Activated naive CD8-positive, alpha-beta T cell treated with anti-CD3 and anti-CD28 coated beads, Interleukin-2, amount 10 ng/mL, durations not matched to agents 7 days and 5 days (primary cell): ENCODE data around the gene APCDD1L. TPM values are rescaled to one million over a fixed set of nuclear protein-coding genes. Genes with fewer than 3 reads are reported as not detected.
"Not testable (repeated sequence)": the region's sequence is repeated elsewhere in the genome, so short reads cannot be mapped to it uniquely, and the experiment has no call there.

ENCODE experiments used
- ATAC-seq: fragments of 150-1000 bp; cut with Tn5 transposase; one replicate; pipeline ENCODE4 v1.10.0; 2021; ENCODE audit warnings: low read depth, moderate library complexity
- POLR2A ChIA-PET: fragments of 350-600 bp; sonication (Branson Sonifier 250); formaldehyde crosslinking; loops from one replicate; lab custom pipeline; 2021; ENCODE audit warnings: antibody characterized with exemption; lab: Charles Lee
- DNase-seq: peaks from one replicate; pipeline ENCODE4 v3.0.0; 2021
- H3K27ac Mint-ChIP-seq: one replicate; pipeline ENCODE4 v1.8.0; 2022; ENCODE audit warnings: mild to moderate bottlenecking, mixed read lengths
- H3K27me3 Mint-ChIP-seq: one replicate; pipeline ENCODE4 v1.8.0; 2022; ENCODE audit warnings: mild to moderate bottlenecking, moderate library complexity, mixed read lengths
- H3K36me3 Mint-ChIP-seq: one replicate; pipeline ENCODE4 v1.8.0; 2021; ENCODE audit warnings: mild to moderate bottlenecking, mixed read lengths
- H3K4me1 Mint-ChIP-seq: one replicate; pipeline ENCODE4 v1.8.0; 2021; ENCODE audit warnings: mixed read lengths
- H3K4me3 Mint-ChIP-seq: one replicate; pipeline ENCODE4 v1.8.0; 2022; ENCODE audit warnings: mild to moderate bottlenecking, moderate library complexity, mixed read lengths
- H3K9me3 Mint-ChIP-seq: one replicate; pipeline ENCODE4 v1.8.0; 2021; ENCODE audit warnings: mixed read lengths
- total RNA-seq, 2 experiments: library from RNA; stranded (reverse); gene quantifications; one replicate each; pipeline ENCODE4 v1.2.3, GENCODE V29; 2021

Gene APCDD1L
- total RNA-seq, 2 experiments from 2014 or later, result not detected

DNA sequence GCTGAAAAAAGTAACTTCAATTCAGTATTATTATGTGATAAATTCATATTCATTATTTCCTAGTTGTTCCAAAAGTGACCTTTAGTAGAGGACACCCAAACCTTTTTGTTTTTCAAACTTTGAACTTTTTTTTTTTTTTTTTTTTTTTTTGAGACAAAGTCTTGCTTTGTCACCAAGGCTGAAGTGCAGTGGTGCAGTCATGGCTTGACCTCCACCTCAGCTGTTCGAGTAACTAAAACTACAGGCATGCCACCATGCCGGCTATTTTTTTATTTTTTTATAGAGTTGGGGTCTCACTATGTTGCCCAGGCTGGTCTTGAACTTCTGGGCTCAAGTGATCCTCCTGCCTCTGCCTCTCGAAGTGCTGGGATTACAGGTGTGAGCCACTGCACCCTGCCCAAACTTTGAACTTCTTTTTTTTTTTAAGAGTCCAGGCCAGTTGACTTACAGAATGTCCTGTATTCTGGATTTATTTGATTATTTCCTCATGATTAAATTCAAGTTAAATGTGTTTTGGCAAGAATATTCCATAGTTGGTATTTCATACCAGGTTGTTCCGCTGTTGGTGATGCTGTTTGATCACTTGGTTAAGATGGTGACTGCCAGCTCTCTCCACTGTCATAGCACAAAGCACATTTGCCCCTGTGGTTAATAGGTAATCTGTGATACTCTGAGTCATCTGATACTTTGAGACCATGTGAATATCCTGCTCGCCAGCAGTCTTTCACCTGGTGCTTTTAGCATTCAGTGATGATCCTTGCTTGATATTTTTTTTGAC is 78.1 kb downstream of the APCDD1L start:
- Mint-ChIP-seq H3K36me3 (peaks cover 36% of the 10 kb centered on the region), H3K9me3 (no peaks in the 10 kb centered on the region), H3K4me3 (no peak overlapping the region), H3K27me3 (no peaks in the 10 kb centered on the region), H3K27ac (no peak overlapping the region), H3K4me1 (peaks cover 36% of the 10 kb centered on the region)
- POLR2A ChIA-PET, result no interaction called here
- ATAC-seq (no peak), DNase-seq (no peak)

DNA sequence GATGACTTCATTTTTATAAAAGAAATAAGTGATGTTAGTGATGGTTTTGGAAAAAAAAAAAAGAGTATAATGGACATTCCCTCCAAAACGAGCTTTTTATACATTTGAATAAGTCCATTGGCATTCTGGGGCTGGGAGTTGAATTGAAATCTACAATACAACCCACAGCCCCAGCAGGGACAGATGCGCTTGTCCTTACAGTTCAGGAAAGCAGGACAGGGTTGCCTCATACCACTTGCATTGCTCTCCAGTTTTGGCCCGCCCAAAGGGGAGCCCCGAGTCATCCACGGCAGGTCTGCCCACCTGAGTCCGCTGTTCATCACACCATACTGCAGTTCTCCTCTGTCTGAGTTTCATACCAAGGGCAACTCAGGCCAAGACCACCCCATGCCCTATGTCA is 80.0 kb downstream of the APCDD1L start:
- DNase-seq (no peak), ATAC-seq (no peak)
- H3K27me3 Mint-ChIP-seq, result no peaks in the 10 kb centered on the region
- POLR2A ChIA-PET, result no interaction called here
- peaks cover 45% of the 10 kb centered on the region for H3K36me3 Mint-ChIP-seq
- H3K9me3 Mint-ChIP-seq, result no peaks in the 10 kb centered on the region
- no peak overlapping the region for H3K4me3 Mint-ChIP-seq
- H3K4me1 Mint-ChIP-seq, result peaks cover 36% of the 10 kb centered on the region
- no peak overlapping the region for H3K27ac Mint-ChIP-seq

DNA sequence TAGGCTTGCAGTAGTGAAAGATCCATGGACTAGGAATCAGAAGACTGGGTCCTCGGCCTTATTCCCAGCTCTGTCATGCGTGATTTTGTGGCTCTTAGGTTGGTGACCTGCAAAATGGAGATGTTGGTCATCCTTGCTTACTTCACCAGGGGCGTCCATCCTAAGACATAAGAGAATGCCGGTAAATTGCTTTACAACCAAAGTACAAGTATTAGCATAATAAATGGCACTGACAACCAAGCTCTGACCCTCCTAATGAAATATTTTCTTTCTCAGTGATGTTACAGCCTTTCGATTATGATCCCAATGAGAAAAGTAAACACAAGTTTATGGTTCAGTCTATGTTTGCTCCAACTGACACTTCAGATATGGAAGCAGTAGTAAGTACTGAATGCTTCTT is 80.9 kb downstream of the APCDD1L start:
- ATAC-seq, result no peak
- Mint-ChIP-seq H3K4me3 (no peak overlapping the region), H3K27ac (no peak overlapping the region), H3K27me3 (no peaks in the 10 kb centered on the region), H3K4me1 (peaks cover 36% of the 10 kb centered on the region), H3K9me3 (no peaks in the 10 kb centered on the region), H3K36me3 (peaks cover 47% of the 10 kb centered on the region)
- POLR2A ChIA-PET, result no interaction called here
- DNase-seq, result no peak

DNA sequence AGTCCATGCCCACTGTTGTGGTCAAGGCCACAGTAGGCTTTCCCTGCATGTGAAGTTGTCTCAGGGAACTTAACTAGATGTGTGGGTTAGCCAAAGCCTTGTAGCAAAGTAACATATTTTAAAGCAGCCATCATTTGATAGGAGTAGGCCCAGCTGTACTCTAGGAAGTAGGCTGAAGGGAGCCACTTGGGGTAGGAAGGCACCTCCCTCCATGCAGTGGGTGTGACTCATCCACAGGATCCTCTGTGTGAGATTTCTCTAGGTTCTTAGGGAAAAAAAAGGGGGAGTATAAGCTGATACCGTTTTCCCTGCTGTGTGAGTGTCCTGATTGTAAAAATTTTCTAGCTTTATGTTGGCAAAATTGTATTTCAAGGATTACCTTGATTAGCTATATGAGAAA is 81.4 kb downstream of the APCDD1L start:
- Mint-ChIP-seq H3K36me3 (peaks cover 50% of the 10 kb centered on the region), H3K4me1 (peaks cover 39% of the 10 kb centered on the region), H3K9me3 (peaks cover under 1% of the 10 kb centered on the region), H3K27me3 (no peaks in the 10 kb centered on the region), H3K4me3 (no peak overlapping the region), H3K27ac (no peak overlapping the region)
- POLR2A ChIA-PET, result no interaction called here
- no peak for DNase-seq
- ATAC-seq, result no peak

DNA sequence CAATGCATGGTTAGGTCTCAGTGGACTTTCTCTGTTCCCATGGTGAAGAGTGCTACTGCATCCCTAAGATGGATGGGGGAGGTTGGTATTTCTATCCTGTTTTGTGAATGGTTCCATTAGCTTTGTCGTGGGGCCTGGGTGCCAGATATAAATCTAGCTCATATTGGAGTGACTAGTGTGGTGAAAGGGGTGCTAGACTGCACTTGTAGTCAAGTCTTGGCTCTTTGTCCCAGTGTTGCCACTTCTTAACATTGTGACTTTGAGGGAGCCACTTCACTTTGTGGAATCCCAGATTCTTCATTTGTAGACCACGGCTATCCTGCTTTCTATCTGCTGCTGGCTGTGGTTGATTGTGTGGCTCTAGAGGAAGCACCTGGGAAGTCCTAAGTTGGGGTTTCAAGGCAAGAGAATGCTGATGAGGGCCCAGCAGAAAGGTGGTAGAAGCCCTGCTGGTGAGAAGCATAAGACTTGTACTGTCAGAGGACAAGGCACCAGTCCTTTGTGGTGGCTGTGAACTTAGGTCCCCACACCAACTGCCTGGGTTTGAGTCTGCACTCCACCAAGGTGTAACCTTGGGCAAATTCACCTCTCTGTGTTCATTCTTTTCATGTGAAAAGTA is 82.1 kb downstream of the APCDD1L start:
- Mint-ChIP-seq H3K4me3 (no peak overlapping the region), H3K36me3 (peaks cover 49% of the 10 kb centered on the region), H3K27ac (no peak overlapping the region), H3K9me3 (peaks cover 1% of the 10 kb centered on the region), H3K27me3 (no peaks in the 10 kb centered on the region), H3K4me1 (peaks cover 38% of the 10 kb centered on the region)
- no peak for DNase-seq
- POLR2A ChIA-PET, result no interaction called here
- ATAC-seq, result no peak

DNA sequence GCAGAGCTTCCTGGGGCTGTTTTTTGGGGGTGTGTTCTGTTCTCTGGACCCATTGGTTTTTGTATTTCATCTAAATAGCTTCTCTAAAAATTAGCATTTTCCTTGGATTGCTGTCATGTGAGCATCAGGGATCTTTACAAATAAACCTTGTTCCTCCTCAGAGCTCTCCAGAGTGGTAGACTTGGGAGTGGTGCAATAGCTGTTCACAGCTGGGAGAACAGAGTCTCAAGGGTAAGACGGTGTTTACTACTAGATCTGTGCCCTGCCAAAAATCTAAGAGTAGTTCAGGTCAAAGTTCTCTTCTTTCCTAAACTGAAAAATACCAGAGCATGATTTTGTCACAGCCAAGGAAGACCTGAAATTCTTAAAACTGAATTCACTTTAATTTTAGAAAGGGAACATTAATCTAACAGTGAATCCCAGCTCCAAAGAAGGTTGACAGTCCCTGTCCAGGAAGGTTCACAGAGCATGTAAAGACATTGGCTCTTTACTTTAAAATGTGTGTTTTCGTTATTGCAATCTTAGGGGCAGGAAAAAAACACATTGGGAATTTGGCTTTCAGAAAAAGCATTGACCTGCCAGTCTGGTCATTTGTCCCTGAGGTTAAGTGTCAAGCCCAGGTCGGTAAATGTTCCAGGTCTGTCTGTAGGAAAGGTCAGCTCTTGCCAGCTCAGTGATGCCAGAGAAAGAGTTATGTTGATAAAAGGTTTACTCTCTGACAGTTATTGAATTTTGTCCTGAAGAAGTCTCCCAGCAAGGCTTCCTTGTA is 82.8 kb downstream of the APCDD1L start:
- no peak overlapping the region for H3K27ac Mint-ChIP-seq
- peaks cover 1% of the 10 kb centered on the region for H3K9me3 Mint-ChIP-seq
- POLR2A ChIA-PET, result no interaction called here
- peaks cover 44% of the 10 kb centered on the region for H3K36me3 Mint-ChIP-seq
- H3K4me1 Mint-ChIP-seq, result peaks cover 37% of the 10 kb centered on the region
- H3K27me3 Mint-ChIP-seq, result no peaks in the 10 kb centered on the region
- no peak overlapping the region for H3K4me3 Mint-ChIP-seq
- no peak for ATAC-seq
- DNase-seq, result no peak

DNA sequence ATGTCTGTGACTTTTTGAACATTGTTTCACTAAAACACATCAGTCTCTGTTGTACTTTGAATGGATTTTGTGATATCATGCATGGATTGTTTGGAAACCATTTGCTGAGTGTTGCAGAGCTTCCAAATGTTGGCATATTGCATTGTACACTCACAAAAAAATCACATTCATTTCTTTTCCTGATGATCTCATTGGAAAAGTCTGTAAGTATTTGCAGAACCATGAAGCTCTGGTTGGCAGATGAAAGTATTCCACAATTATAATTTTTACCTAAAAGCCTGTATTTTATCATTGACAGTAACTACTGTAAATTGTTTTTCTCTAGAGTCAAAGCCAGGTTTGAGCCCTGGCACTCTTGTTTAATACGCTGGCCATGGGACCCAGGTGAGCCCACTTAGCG is 84.1 kb downstream of the APCDD1L start:
- DNase-seq (no peak), ATAC-seq (no peak)
- peaks cover 42% of the 10 kb centered on the region for H3K36me3 Mint-ChIP-seq
- no peak overlapping the region for H3K27ac Mint-ChIP-seq
- H3K4me3 Mint-ChIP-seq, result no peak overlapping the region
- POLR2A ChIA-PET, result no interaction called here
- peaks cover 35% of the 10 kb centered on the region for H3K4me1 Mint-ChIP-seq
- H3K27me3 Mint-ChIP-seq, result no peaks in the 10 kb centered on the region
- peaks cover 1% of the 10 kb centered on the region for H3K9me3 Mint-ChIP-seq

DNA sequence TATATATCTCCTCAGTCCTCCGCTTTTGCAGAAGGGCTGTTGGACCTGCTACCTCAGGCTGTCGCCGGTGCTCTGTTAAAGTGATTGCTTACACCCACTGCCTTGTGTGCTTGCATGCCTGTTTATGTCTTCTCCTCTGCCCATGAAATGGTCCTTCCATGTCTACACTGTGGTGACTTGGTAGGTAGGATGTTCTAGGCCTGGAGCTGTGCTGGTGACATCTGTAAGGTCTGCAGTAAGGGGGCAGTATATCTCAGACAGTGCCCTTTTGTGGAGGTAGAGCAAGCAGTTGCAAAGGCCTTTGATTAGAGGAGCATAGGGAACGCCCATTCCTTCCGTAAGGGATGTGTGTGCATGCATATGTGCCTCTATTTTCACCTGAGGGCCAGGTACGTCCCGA is 85.9 kb downstream of the APCDD1L start:
- peaks cover 28% of the 10 kb centered on the region for H3K4me1 Mint-ChIP-seq
- H3K27me3 Mint-ChIP-seq, result no peaks in the 10 kb centered on the region
- ATAC-seq, result no peak
- no peak overlapping the region for H3K27ac Mint-ChIP-seq
- POLR2A ChIA-PET, result no interaction called here
- no peak for DNase-seq
- H3K4me3 Mint-ChIP-seq, result no peak overlapping the region
- peaks cover 1% of the 10 kb centered on the region for H3K9me3 Mint-ChIP-seq
- peaks cover 42% of the 10 kb centered on the region for H3K36me3 Mint-ChIP-seq

DNA sequence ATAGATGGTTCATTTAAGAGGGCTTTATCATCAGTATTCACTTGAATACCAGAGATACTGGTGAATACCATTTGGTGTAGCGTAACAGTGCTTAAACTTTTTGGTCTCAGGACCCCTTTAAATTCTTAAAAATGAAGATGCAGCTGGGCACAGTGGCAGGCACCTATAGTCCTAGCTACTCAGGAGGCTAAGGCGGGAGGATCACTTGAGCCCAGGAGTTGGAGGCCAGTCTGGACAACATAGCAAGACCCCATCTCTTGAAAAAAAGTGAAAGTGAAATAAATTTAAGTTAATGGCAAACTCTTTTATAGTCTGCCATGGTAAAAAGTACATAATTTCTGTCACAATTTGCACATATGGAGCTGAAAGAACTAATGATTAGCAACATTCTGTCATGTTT is 86.8 kb downstream of the APCDD1L start:
- POLR2A ChIA-PET, result no interaction called here
- Mint-ChIP-seq H3K4me3 (no peak overlapping the region), H3K9me3 (peaks cover 3% of the 10 kb centered on the region), H3K27ac (no peak overlapping the region), H3K4me1 (peaks cover 24% of the 10 kb centered on the region), H3K36me3 (peaks cover 44% of the 10 kb centered on the region), H3K27me3 (no peaks in the 10 kb centered on the region)
- ATAC-seq, result no peak
- no peak for DNase-seq

DNA sequence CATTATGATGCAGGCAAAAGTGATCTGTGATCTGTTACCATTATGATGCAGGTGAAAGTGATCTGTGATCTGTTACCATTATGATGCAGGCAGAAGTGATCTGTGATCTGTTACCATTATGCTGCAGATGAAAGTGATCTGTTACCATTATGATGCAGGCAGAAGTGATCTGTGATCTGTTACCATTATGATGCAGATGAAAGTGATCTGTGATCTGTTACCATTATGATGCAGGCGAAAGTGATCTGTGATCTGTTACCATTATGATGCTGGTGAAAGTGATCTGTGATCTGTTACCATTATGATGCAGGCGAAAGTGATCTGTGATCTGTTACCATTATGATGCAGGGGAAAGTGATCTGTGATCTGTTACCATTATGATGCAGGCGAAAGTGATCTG is 87.6 kb downstream of the APCDD1L start:
- DNase-seq, H3K27me3 Mint-ChIP-seq, H3K9me3 Mint-ChIP-seq, H3K27ac Mint-ChIP-seq, POLR2A ChIA-PET, ATAC-seq, H3K4me3 Mint-ChIP-seq: not testable (repeated sequence)
- Mint-ChIP-seq H3K4me1 (peaks cover 17% of the 10 kb centered on the region), H3K36me3 (peaks cover 40% of the 10 kb centered on the region)

DNA sequence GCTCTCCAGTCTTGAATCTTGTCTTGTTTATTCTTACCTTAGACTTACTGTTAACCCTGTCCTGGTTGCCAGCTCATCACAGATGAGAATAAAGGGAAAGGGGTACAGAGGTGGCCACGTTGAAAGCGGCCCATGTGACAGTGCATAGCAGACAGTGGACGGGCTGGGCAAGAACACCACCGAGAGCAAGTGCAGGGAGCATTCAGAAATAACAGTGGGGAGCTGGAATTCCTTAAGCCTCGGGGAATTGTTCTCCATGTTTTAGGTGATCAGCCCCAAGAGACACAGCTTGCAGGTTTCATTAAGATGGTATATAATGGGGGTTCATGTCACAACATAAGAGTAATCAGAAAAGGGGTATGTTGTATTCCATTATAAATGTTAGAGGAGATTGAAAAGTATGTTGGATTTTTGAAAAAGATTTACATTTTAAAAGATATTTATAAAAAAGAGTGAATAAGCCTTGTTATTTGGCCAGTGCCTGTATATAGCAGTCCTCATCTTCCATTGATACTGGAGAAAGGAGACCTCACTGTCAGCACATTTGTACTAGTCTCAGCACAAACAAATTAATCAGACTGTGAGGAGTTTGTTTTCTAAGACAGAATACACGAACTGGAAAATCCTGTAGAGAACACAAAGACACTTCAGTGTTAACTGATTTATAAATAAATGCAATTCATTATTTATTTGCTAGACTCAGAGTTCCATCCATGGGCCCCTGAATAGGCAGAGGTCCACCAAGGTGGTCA is 90.8 kb downstream of the APCDD1L start:
- H3K27me3 Mint-ChIP-seq, result no peaks in the 10 kb centered on the region
- H3K27ac Mint-ChIP-seq, result no peak overlapping the region
- no peak for DNase-seq
- H3K4me3 Mint-ChIP-seq, result no peak overlapping the region
- no peak for ATAC-seq
- POLR2A ChIA-PET, result no interaction called here
- peaks cover 3% of the 10 kb centered on the region for H3K9me3 Mint-ChIP-seq
- peaks cover 35% of the 10 kb centered on the region for H3K36me3 Mint-ChIP-seq
- H3K4me1 Mint-ChIP-seq, result peaks cover 7% of the 10 kb centered on the region

DNA sequence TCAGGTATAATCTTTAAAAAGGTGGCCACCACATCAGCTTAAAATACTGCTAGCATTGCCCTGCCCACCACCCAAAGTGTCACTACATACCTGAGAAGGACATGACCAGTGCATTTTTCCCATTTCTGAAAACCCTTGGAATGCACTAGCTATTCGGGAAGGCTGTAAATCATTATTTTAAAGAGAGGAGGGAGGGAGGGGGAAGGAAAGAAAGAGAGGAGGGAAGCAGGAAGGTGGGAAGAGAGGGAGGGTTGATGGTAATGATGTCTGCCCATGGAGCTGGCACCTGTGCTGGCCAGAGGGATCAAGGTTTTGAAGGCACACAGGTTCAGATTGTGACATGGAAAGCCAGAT is 93.7 kb downstream of the APCDD1L start:
- POLR2A ChIA-PET, result interaction anchor here (0.9 kb wide), 1 partner anchor 467 kb away, joined by 3 read pairs; no protein-coding TSS in a partner anchor
- ATAC-seq (no peak), DNase-seq (no peak)
- Mint-ChIP-seq H3K4me3 (no peak overlapping the region), H3K27me3 (no peaks in the 10 kb centered on the region), H3K9me3 (peaks cover 1% of the 10 kb centered on the region), H3K27ac (no peak overlapping the region), H3K36me3 (peaks cover 39% of the 10 kb centered on the region), H3K4me1 (peaks cover 9% of the 10 kb centered on the region)

DNA sequence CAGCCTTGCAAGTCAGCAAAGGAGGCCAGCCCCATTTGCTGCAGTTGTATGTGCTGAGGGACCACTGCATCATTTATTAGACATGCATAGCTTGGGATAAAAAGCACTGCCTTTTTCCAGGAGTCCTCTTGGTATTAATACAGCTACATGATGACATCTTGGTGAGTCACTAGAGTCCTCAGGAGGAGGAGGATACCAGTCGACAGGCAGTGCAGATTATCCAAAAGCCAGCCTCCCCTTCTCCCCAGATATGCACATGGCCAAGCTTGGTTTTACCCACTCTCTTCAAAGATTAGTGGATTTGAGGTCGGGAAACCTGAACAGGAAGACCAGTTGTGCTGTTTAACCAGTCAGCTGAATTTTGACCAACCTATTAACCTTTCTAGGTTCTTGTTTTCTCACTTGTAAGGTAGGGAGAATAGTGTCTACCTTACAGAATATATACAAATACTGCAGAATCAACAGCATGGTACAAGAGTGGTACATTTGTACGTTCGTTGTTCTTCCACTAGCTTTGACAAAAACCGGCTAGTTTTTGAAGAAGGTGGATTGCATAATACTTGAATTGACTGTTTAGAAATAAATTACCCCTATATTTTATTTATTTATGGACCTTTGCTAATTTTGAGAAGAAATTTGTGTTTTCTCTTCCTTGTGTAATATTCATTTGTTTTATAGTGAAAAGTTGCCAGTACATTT is 94.3 kb downstream of the APCDD1L start:
- peaks cover 42% of the 10 kb centered on the region for H3K36me3 Mint-ChIP-seq
- DNase-seq (no peak), ATAC-seq (no peak)
- POLR2A ChIA-PET, result interaction anchor here (0.9 kb wide), 1 partner anchor 468 kb away, joined by 3 read pairs; no protein-coding TSS in a partner anchor
- H3K9me3 Mint-ChIP-seq, result peaks cover 1% of the 10 kb centered on the region
- H3K27me3 Mint-ChIP-seq, result no peaks in the 10 kb centered on the region
- no peak overlapping the region for H3K4me3 Mint-ChIP-seq
- H3K27ac Mint-ChIP-seq, result no peak overlapping the region
- H3K4me1 Mint-ChIP-seq, result peaks cover 14% of the 10 kb centered on the region
